ENCODE results near the gene NUP214.

NUP214 gene

DNA sequence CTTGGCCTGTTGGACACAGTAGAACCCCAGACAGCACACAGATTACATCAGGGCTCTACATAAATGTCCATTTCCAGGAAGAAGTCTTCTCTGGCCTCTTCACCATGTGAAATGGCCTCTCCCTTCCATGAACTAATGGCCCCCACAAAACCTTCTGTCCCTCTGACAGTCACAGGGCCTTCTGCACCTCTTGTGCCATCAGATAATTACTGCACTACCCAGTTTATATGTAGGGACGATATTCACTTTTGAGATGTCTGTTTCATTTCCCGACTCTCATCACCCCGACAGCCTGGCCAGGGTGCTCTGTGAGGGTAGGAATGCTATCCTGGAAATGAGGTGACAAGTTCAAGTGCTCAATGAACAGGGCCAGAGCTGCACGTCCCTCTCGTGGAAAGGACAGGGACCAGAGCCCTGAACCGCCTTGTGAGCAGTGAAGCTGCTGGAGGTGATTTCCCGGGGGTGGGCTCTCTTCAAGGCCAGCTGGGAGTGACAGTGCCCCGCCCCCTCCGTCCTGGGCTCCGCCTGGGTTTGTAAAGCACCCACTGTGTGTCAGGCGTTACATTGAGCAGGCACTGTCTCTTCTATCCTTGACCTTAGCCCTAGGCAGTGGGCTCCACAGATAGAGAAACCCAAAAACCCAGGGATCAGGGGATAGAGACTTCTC is 153.9 kb downstream of the NUP214 start:
- DNase-seq: no peak

DNA sequence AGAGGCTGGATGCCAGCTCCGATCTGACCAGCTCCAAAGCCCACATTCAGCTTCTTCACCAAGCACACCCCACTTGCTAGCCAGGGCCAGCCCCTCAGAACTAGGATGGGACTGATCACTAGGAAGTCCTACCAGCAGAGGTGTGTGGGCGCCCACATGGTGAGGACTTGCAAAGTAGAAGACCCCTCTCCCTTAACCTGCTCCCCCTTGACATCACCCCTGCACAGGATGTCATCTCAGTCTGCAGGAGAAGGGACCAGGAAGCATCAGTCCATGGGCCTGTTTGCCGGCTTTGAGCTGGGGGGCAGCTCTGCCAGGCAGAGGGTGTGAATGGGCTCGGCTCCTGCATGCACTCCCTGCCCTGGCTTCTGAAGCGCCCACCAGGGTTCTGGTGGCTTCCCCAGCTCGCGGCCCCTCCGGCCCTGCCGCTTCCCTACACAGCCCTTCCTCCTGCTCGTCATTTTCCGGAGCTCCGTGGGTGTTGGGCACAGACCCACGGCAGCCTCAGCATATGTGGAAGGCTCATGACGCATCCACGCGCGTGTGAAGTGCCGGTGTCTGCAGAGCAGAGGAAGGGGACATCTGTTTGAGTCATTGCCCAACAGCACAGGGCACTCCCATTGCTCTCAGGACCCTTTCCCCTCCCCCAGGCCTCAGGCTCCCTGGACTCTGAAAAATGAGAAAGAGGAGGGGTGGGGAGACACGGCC is 154.6 kb downstream of the NUP214 start:
- no peak for DNase-seq

GRCh38 chr9:131280660-131281059 is 155.3 kb downstream of the NUP214 start:
- no peak for DNase-seq

- no peak for DNase-seq
Observed at GRCh38 chr9:131281119-131281965, 156.0 kb downstream of the NUP214 start.

DNA sequence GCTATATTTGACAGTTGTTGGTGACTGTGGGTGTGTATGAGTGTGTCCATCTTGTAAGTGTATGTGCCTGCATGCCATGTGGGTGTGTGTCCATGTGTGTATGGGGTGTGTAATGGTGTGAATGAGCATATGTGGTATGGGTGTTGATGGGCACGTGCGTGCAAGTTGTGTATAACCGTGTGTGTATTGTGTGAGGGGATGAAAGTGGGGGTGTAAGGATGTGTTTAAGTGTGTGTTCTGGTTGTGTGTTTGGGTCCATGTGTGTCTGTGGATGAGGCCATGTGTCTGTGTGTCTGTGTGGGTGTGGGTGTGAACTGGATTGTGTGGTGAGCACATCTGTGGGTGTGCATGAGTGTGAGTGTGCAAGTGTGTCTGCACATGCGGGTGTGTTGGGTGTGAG is 156.8 kb downstream of the NUP214 start:
- DNase-seq: no peak

DNA sequence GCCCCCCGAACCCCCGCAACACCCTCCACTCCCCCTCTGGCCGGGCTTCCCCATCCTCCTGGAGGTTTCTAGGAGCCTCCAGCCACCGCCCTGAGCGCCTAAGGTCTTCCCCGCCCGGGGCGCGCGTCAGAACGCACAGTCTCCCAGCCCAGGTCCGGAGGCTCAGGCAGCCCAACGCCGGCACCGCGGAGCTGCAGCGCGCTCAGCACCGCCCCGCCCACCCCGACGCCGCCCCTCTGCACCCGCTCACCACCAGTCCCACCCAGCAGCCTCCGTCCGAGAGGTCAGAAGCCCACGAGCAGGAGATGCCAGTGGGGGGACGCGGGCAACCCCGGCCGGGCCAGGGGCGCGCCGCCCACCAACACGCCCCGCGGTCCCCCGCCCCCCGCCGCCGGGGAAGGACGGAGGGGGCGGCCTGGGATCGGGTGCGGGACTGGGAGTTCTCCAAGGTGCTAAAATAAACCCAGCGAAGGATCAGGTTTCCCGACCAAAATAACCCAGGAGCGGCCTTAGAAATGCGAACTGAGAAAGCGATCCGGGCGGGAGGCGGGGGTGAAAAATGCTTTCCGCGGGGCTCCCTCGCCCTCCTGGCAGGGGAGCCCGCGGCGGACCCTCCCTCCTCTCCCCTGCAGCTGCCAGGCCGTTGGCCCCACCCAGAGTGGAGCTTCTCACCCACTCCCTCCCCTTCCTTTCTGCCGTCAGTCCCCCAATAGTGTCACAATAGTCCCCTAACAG is 157.5 kb downstream of the NUP214 start:
- DNase-seq: no peak
